ENCODE measurements around the gene XPNPEP2. TPM values are rescaled to one million over a fixed set of nuclear protein-coding genes. Genes with fewer than 3 reads are reported as not detected.

The XPNPEP2 gene
- total RNA-seq, 1 experiment from 2014 or later, result not detected

DNA sequence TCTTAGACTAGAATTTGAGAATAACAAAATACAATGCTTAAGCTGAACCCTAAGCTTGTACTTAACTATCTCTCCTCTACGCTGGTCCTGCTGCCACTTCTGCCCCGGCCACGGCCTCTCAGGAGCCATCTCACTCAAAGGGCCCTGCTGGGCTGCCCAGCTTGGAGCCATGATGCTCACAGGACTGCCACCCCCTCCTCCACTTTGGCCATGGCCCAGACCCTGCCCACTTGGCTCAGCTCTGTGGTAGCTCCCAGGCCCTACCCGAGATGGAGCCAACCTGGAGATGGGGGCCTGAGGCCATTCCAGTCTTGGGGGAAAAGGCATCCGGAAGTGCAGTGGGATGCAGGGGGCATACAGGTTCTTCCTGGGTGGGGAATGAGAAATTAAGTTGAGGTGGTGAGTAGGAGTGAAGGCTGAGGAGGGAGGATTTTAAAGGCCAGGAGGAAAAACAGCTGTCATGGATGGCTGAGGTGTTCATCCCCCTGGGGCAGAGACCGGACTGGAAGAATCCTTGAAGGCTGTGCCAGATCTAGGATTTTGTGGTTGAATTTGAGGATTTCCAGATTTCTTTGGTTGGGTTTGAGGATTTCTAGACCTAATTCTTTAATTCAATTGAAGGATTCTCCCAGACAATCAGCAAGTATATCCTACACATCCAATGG lies 41.8 kb downstream of the XPNPEP2 start:
- no peak for DNase-seq (ENCODE audit: low read depth)

DNA sequence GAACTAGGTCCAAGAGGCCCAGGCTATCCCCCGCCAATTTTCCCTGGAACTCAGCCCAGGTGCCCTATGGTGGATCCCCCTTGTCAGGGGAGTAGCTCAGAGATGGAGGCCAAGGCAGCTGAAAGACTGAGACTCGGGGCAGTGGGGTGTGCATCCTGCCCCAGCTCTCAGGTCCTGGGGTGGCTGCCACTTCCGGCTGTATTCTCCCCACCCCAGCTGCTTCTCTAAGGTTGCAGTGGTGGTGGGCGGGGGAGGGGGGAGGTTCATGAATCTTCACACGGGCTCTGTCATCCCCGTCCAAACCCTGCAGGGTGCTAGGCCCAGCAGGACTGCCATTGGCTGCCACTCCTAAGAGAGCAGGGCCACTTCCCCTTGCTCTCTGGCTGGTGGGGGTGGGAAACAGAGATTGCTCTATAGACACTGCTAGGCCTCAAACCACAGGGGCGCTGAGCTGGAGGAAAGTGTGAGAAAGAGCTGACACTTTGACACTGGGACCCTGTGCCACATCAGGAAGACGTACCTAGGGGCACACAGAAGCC lies 42.4 kb downstream of the XPNPEP2 start:
- no peak for DNase-seq (ENCODE audit: low read depth)

DNA sequence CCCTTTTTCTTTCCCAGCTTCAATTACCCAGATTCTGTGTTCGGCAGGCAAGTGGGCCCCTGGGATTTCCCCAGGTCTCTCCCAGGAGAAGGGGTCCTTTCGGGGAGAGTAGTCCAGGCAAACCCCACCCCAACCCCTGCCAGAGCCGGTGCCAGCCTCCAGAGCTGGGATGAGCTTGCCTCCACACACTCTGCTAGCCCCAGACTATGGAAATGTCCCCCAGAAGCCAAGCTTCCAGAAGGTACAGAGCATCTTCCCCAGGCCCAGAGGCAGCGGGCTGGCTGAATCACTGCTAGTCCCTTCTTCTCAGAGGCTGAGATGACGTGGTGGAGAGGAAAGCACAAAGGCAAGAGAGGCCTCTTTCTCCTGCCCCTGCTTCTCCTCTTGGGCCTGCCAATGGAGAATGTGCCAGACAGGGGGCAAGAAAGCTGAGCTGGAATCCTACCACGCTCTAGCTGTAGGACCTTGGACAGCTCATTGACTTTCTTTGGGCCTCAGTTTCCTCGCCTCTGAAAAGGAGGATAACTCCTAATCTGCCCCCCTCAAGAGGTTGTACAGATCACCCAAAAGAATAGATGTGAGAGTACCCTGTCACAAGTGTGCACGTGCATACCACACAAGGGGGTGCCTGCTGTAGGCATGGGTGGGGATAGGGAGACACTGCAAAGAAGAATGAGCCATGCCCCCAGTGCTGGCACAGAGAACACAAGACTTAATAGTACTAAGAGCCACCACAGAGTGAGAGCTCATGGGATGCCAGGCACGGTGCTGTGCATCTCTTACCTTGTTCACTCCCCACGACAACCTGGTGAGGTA lies 43.1 kb downstream of the XPNPEP2 start:
- no peak for DNase-seq (ENCODE audit: low read depth)

DNA sequence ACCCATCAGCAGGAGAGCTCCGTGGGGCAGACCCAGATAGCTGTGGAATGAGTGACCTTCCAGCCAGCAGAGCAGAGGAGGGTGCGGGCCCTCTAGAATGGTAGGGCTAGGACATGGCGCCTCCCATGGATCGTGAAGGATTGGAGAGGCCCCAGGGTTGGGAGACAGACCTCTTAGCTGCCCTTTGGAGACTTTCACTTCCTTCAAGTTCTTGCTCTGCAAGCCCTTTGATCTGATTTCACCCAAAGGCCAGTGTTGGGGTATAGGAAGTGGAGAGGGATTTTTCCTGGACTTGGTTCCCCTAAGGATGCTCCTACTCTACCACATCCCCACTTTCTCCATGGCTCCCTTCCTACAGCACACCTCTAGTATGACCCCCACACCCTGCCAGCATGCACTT lies 43.9 kb downstream of the XPNPEP2 start:
- no peak for DNase-seq (ENCODE audit: low read depth)

DNA sequence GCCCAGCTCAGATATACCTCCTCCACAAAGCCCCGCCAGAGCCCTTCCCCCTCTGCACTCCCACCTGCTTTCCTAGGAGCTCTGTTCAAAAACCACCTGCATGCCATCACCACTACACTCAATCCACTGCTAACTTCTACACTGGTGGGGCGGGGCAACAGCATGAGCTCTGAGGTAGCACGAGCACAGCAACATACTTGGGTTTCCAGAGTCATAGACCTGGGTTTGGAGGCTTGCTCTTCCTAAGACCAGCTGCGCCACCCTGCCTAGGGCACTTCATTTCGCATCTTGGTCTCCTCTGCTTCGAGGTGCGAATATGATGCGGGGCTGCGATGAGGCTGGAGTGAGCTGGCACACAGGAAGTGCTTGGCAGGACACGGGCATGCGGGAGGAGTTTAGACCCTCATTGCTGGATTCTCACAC lies 44.5 kb downstream of the XPNPEP2 start:
- DNase-seq (ENCODE audit: low read depth), result no peak

GRCh38 chrX:129784371-129784770 lies 45.6 kb downstream of the XPNPEP2 start:
- DNase-seq (ENCODE audit: low read depth), result no peak

GRCh38 chrX:129785160-129785947 lies 46.6 kb downstream of the XPNPEP2 start:
- no peak for DNase-seq (ENCODE audit: low read depth)

- DNase-seq (ENCODE audit: low read depth), result no peak
Observed at GRCh38 chrX:129786210-129786651, 47.5 kb downstream of the XPNPEP2 start.

DNA sequence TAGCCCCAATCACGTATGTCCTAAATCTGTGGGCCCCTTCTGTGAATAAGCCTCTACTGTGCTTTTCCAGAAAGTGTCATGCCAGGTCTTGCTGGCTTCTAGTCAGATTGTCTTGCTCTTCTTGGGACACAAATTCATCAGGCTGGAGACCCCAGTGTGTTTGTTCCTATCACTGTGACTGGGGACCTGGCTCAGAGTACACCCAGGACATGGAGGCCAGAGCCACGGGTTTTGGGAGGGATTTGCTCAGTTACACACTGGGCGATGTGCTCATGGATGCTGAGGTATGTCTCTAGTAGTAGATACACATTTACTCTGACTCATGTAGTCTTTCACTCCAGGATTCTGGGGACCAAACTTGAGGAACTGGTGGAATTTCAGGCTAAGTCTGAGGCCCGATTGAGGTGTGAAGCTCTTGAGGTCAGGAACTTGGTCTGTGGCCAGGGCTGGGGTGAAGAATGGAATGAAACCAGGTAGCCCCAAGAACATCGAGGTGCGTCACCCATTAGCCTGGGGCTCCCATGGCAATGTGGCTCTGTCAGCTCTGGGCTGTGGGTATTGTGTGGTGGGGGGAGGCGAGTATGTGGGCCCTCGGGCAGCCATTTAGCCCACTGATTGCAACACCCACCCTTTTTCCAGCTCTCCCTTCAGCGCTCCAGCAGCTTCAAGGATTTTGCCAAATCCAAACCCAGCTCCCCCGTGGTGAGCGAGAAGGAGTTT lies 48.7 kb downstream of the XPNPEP2 start:
- DNase-seq (ENCODE audit: low read depth), result no peak

DNA sequence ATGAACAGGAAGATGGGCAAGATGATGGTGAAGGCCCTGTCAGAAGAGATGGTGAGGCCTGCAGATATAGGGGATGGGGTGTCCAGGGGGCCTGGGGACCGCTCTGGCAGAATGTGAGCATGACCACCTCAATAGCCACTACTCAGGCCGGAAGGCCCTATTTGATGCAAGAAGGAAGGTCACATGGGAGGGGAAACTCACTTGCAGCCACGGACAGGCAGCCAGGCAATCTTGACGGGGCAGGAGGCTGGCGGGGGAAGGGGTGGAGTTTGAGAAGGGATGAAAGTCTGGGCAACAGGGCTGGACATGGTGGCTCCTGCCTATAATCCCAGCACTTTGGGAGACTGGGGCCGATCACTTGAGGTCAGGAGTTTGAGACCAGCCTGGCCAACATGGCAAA lies 49.7 kb downstream of the XPNPEP2 start:
- no peak for DNase-seq (ENCODE audit: low read depth)

DNA sequence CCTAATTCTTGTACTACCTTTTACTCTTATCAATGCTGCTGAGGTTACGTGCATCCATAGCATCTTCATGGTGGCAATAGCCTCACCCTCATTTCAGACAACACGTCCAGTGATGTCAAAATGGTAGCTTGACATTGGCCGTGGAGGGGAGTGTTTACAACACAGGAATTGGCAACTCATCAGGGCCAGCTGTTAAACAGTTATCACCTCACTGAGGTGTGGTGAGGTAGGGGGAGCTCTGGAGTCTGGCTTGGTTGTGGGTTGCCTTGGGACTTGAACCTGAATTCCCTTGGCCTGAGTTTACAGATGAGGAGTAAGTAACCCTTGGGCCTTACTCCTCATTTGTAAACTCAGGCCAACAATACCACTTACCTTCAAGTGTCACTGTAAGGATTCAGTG lies 51.4 kb downstream of the XPNPEP2 start:
- DNase-seq (ENCODE audit: low read depth), result no peak

GRCh38 chrX:129790808-129791207 lies 52.0 kb downstream of the XPNPEP2 start:
- DNase-seq (ENCODE audit: low read depth), result no peak

DNA sequence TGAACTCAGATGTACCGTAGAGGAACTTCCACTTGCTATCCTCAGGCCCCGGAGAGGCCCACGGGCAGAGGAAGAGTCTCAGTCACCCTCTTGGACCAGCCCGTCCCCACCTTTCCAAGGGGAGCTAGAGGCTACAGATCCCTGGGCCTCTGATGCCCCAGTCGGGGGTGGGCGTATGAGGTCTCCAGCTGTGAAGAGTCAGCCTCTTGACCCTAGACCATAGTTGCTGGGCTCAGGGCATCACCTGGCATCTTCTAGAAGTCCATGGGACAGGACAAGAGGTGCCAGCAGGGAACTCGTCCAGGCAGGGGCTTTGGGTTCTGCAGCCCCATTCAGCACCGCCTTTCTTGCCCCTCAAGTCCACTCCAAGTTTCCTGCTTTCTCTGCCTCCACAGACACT lies 52.6 kb downstream of the XPNPEP2 start:
- no peak for DNase-seq (ENCODE audit: low read depth)

GRCh38 chrX:129791961-129792570 lies 53.3 kb downstream of the XPNPEP2 start:
- no peak for DNase-seq (ENCODE audit: low read depth)

DNA sequence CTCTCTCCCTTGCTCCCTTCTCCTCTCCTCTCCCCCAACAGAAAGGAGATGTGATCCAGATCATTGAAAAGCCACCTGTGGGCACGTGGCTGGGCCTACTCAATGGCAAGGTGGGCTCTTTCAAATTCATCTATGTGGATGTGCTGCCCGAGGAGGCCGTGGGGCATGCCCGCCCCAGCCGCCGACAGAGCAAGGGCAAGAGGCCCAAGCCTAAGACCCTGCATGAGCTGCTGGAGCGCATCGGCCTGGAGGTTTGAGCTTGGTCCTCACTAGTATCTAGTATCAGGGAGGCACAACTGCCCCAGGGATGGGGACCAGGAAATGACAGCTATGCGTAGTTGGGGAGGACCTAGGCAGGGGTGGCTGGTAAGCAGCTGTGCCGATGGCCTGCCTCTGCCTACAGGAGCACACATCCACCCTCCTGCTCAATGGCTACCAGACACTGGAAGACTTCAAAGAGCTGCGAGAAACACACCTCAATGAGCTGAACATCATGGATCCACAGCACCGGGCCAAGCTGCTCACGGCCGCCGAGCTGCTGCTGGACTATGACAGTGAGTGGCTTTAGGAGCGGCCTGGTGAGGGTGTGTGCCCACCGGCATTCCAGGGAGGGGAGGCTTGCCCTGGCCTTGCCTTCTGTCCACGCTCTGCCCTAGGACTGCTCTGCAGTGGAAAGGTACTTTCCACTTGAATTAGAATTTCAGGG lies 54.0 kb downstream of the XPNPEP2 start:
- DNase-seq (ENCODE audit: low read depth), result no peak

GRCh38 chrX:129793604-129794191 lies 54.9 kb downstream of the XPNPEP2 start:
- DNase-seq (ENCODE audit: low read depth), result no peak

- no peak for DNase-seq (ENCODE audit: low read depth)
Observed at GRCh38 chrX:129795584-129795983, 56.8 kb downstream of the XPNPEP2 start.

GRCh38 chrX:129797251-129797906 lies 58.6 kb downstream of the XPNPEP2 start:
- DNase-seq (ENCODE audit: low read depth), result no peak

GRCh38 chrX:129798456-129798855 lies 59.7 kb downstream of the XPNPEP2 start:
- DNase-seq (ENCODE audit: low read depth), result no peak
